ENCODE results near the gene CALCB.
"Not testable (repeated sequence)": the region's sequence is repeated elsewhere in the genome, so short reads cannot be mapped to it uniquely, and the experiment has no call there.

CALCB gene

GRCh38 chr11:15035283-15035682 lies 38.1 kb upstream of the CALCB start:
- no peaks in the 10 kb centered on the region for H3K4me1 ChIP-seq
- no peaks in the 10 kb centered on the region for H3K36me3 ChIP-seq
- no peak for TF ChIP-seq CTCF (IDR thresholded peaks at IDR 0.05; ENCODE audit: low read depth, low read length)
- H3K27me3 ChIP-seq = no peaks in the 10 kb centered on the region
- no peak overlapping the region; the same call in 1 of the 2 replicates for H3K4me3 ChIP-seq (ENCODE audit: low read depth, low read length)
- no peaks in the 10 kb centered on the region for H3K9me3 ChIP-seq
- no peak for DNase-seq

- Histone ChIP-seq H3K9me3 (no peaks in the 10 kb centered on the region), H3K4me1 (no peaks in the 10 kb centered on the region), H3K4me3 (ENCODE audit: low read depth, low read length) (no peak overlapping the region), H3K27me3 (no peaks in the 10 kb centered on the region), H3K36me3 (no peaks in the 10 kb centered on the region)
- TF ChIP-seq CTCF (IDR thresholded peaks at IDR 0.05; ENCODE audit: low read depth, low read length) = peak; percentile 13; the same call in 1 of the 2 replicates
- DNase-seq = no peak
These were observed 34.4 kb upstream of the CALCB start for GRCh38 chr11:15038963-15039362.

- Histone ChIP-seq H3K36me3 (no peaks in the 10 kb centered on the region), H3K4me3 (ENCODE audit: low read depth, low read length) (no peak overlapping the region), H3K4me1 (no peaks in the 10 kb centered on the region), H3K9me3 (no peaks in the 10 kb centered on the region), H3K27me3 (no peaks in the 10 kb centered on the region)
- no peak for DNase-seq
- TF ChIP-seq CTCF (IDR thresholded peaks at IDR 0.05; ENCODE audit: low read depth, low read length) = no peak
These were observed 28.2 kb upstream of the CALCB start for GRCh38 chr11:15045209-15045608.

- TF ChIP-seq CTCF (IDR thresholded peaks at IDR 0.05; ENCODE audit: low read depth, low read length) = no peak
- H3K27me3 ChIP-seq = no peaks in the 10 kb centered on the region
- H3K36me3 ChIP-seq = no peaks in the 10 kb centered on the region
- no peak overlapping the region for H3K4me3 ChIP-seq (ENCODE audit: low read depth, low read length)
- no peak for DNase-seq
- no peaks in the 10 kb centered on the region for H3K9me3 ChIP-seq
- H3K4me1 ChIP-seq = no peaks in the 10 kb centered on the region
These were observed 27.5 kb upstream of the CALCB start for GRCh38 chr11:15045891-15046290.

GRCh38 chr11:15046673-15047072 lies 26.7 kb upstream of the CALCB start:
- not testable (repeated sequence) for H3K4me1 ChIP-seq, H3K27me3 ChIP-seq

GRCh38 chr11:15048616-15049015 lies 24.8 kb upstream of the CALCB start:
- Histone ChIP-seq H3K36me3 (no peaks in the 10 kb centered on the region), H3K27me3 (no peaks in the 10 kb centered on the region), H3K9me3 (no peaks in the 10 kb centered on the region), H3K4me3 (ENCODE audit: low read depth, low read length) (no peak overlapping the region), H3K4me1 (no peaks in the 10 kb centered on the region)
- TF ChIP-seq CTCF (IDR thresholded peaks at IDR 0.05; ENCODE audit: low read depth, low read length) = no peak
- no peak for DNase-seq

More at GRCh38 chr11:15046673-15047072, 26.7 kb upstream of the CALCB start:
- H3K4me3 ChIP-seq (ENCODE audit: low read depth, low read length); DNase-seq; H3K9me3 ChIP-seq; H3K36me3 ChIP-seq: not testable (repeated sequence)

GRCh38 chr11:15053191-15053685 lies 20.2 kb upstream of the CALCB start:
- no peaks in the 10 kb centered on the region for H3K9me3 ChIP-seq
- TF ChIP-seq CTCF (IDR thresholded peaks at IDR 0.05; ENCODE audit: low read depth, low read length) = no peak
- H3K4me1 ChIP-seq = no peaks in the 10 kb centered on the region
- H3K4me3 ChIP-seq (ENCODE audit: low read depth, low read length) = no peak overlapping the region
- no peak for DNase-seq
- H3K36me3 ChIP-seq = no peaks in the 10 kb centered on the region
- H3K27me3 ChIP-seq = no peaks in the 10 kb centered on the region

Data from BE2C (cell line).